ENCODE results near the gene IPO4.

IPO4 gene

DNA sequence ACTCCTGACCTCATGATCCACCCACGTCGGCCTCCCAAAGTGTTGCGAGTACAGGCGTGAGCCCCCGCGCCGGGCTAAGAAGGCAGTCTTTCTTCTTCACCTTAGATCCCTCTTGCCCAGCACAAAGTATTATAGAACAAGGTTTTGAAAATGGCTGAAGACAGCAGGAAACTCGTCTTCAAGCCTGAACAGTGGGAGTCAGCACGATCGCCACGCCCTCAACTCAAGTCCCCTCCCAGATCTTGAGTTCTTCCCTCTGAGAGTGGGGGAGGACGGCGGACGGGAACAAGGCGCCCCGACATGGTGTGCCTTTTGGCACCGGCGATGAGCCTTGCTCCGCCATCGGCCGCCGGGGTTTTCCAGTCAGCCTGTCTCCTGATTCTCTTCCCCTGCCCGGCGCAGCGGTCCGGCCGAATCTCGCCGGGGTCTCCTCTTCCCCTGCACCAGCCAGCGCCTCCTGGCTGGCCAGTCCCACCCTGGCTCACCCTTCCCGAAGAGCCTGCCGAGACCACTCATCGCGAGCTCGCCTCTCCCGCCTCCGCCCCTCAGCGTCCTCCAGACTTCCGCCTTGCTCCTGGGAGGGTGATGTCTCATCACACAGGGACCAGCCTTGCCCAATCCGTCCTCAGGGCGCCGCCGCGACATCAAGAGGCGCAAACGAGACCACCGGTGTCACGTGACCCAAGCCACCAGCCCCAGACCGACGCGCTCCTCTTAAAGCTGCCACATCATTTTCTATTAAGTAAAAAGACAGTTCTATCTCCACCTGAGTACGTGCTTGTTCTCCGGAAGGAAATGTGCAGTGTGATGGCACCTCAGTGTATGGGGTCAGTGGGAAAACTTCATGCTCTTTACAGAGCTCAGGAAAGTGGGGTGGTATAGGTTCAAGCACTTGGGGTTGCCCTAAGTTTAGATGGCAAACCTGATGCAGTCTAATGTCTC, 24.6 kb upstream of the IPO4 start, which contains the start of gene CHMP4A:
TSS of gene CHMP4A (minus strand) at position 565 of the 942 bp plus-strand sequence. CDS start at position 516, 49 bp downstream.
- Histone ChIP-seq H3K9me3 (ENCODE audit: control insufficient read depth, insufficient read depth, low read length) (no peaks in the 10 kb centered on the region), H3K36me3 (ENCODE audit: control insufficient read depth, low read length) (peaks cover 55% of the 10 kb centered on the region), H3F3A (ENCODE audit: control insufficient read depth, insufficient read depth) (peaks cover 25% of the 10 kb centered on the region), H3K4me1 (ENCODE audit: control insufficient read depth, low read length) (peaks cover 31% of the 10 kb centered on the region), H3K27ac (ENCODE audit: low read depth, low read length) (peak within 1 kb of the TSS; percentile 87), H3K79me2 (ENCODE audit: control insufficient read depth, low read length) (peaks cover 35% of the 10 kb centered on the region), H3K9me2 (replicated peaks; ENCODE audit: control insufficient read depth, low read length) (no peaks in the 10 kb centered on the region), H3K4me3 (ENCODE audit: low read length) (peak within 1 kb of the TSS; percentile 99), H3K4me2 (ENCODE audit: low read length) (peak within 1 kb of the TSS; percentile 82), H4K20me1 (ENCODE audit: control insufficient read depth, insufficient read depth, low read depth, low read length) (no peaks in the 10 kb centered on the region), H3K27me3 (ENCODE audit: control insufficient read depth, low read length) (no peaks in the 10 kb centered on the region)
- TF ChIP-seq CTCF (IDR thresholded peaks at IDR 0.05; ENCODE audit: low read depth, low read length, poor library complexity, severe bottlenecking) (no peak), EZH2phosphoT487 (IDR thresholded peaks at IDR 0.05; ENCODE audit: borderline replicate concordance, low read length) (no peak)

DNA sequence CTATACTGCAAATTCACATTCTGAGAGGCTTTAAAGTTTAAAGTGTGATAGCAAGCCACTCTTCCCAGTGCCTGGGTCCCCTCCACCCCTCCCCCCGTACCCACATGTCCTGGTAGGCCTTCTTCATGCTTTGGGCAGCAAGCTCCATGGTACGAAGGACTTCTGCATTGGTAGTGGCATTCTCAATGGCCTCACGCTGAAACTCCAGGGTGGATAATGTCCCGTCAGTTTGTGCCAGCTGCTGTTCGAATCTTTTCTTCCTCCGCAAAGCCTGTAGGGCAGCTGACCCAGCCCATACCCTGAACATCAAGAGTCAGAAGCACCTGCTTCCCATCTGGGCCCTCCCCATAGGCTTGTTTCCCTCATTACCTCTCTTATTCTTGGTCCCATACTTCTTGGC, 22.7 kb upstream of the IPO4 start:
- no peaks in the 10 kb centered on the region for H3K9me2 ChIP-seq (replicated peaks; ENCODE audit: control insufficient read depth, low read length)

GRCh38 chr14:24207625-24208024, 19.0 kb upstream of the IPO4 start:
- H4K20me1 ChIP-seq (ENCODE audit: control insufficient read depth, insufficient read depth, low read depth, low read length): no peaks in the 10 kb centered on the region
- peaks cover 22% of the 10 kb centered on the region for H3K79me2 ChIP-seq (ENCODE audit: control insufficient read depth, low read length)
- TF ChIP-seq EZH2phosphoT487 (IDR thresholded peaks at IDR 0.05; ENCODE audit: borderline replicate concordance, low read length) (no peak), CTCF (IDR thresholded peaks at IDR 0.05; ENCODE audit: low read depth, low read length, poor library complexity, severe bottlenecking) (no peak)
- peaks cover 9% of the 10 kb centered on the region for H3K4me1 ChIP-seq (ENCODE audit: control insufficient read depth, low read length)
- no peak overlapping the region for H3K4me3 ChIP-seq (ENCODE audit: low read length)
- H3K27me3 ChIP-seq (ENCODE audit: control insufficient read depth, low read length): no peaks in the 10 kb centered on the region
- H3K4me2 ChIP-seq (ENCODE audit: low read length): no peak overlapping the region
- H3F3A ChIP-seq (ENCODE audit: control insufficient read depth, insufficient read depth): 0 out of 2 replicates have a peak, but pooled peaks cover 6% of the 10 kb centered on the region
- H3K9me2 ChIP-seq (replicated peaks; ENCODE audit: control insufficient read depth, low read length): no peaks in the 10 kb centered on the region
- H3K27ac ChIP-seq (ENCODE audit: low read depth, low read length): no peak overlapping the region
- H3K36me3 ChIP-seq (ENCODE audit: control insufficient read depth, low read length): peaks cover 82% of the 10 kb centered on the region
- peaks cover 5% of the 10 kb centered on the region; the same call in 1 of the 2 replicates for H3K9me3 ChIP-seq (ENCODE audit: control insufficient read depth, insufficient read depth, low read length)

More for the DNA sequence above, 22.7 kb upstream of the IPO4 start:
- H3K79me2 ChIP-seq (ENCODE audit: control insufficient read depth, low read length): peaks cover 38% of the 10 kb centered on the region
- TF ChIP-seq CTCF (IDR thresholded peaks at IDR 0.05; ENCODE audit: low read depth, low read length, poor library complexity, severe bottlenecking) (no peak), EZH2phosphoT487 (IDR thresholded peaks at IDR 0.05; ENCODE audit: borderline replicate concordance, low read length) (no peak)
- H3K27ac ChIP-seq (ENCODE audit: low read depth, low read length): no peak overlapping the region
- no peaks in the 10 kb centered on the region for H4K20me1 ChIP-seq (ENCODE audit: control insufficient read depth, insufficient read depth, low read depth, low read length)
- peaks cover 17% of the 10 kb centered on the region for H3F3A ChIP-seq (ENCODE audit: control insufficient read depth, insufficient read depth)
- H3K4me2 ChIP-seq (ENCODE audit: low read length): peak overlapping the region; percentile 82; the same call in 1 of the 2 replicates
- peaks cover 31% of the 10 kb centered on the region for H3K4me1 ChIP-seq (ENCODE audit: control insufficient read depth, low read length)
- H3K36me3 ChIP-seq (ENCODE audit: control insufficient read depth, low read length): peaks cover 68% of the 10 kb centered on the region
- no peaks in the 10 kb centered on the region for H3K27me3 ChIP-seq (ENCODE audit: control insufficient read depth, low read length)
- H3K9me3 ChIP-seq (ENCODE audit: control insufficient read depth, insufficient read depth, low read length): no peaks in the 10 kb centered on the region
- H3K4me3 ChIP-seq (ENCODE audit: low read length): no peak overlapping the region

Data from DOHH2 (cell line).